ENCODE measurements around the gene TXK.

The TXK gene

GRCh38 chr4:48021100-48021499, 113.0 kb downstream of the TXK start:
- no peak for DNase-seq (ENCODE audit: low spot score)

- no peak for DNase-seq (ENCODE audit: low spot score)
These were observed 115.9 kb downstream of the TXK start for GRCh38 chr4:48018112-48018511.

GRCh38 chr4:48017108-48017571, 116.9 kb downstream of the TXK start:
- DNase-seq (ENCODE audit: low spot score): no peak

All from activated CD4-positive, alpha-beta T cell treated with anti-CD3 and anti-CD28 coated beads, Interleukin-2, Interleukin-4, amounts not matched to agents 100 ng/mL and 50 ng/mL, durations not matched to agents 16 hours and 8 hours (primary cell).